Activated CD4-positive, alpha-beta T cell treated with anti-CD3 and anti-CD28 coated beads, Interleukin-2, amount 50 U/mL, for 24 hours (primary cell): ENCODE measurements around the gene SCAMP1.
"Not testable (repeated sequence)": the region's sequence is repeated elsewhere in the genome, so short reads cannot be mapped to it uniquely, and the experiment has no call there.

Experiments
- DNase-seq, 2 donors: peaks; one replicate each; pipeline ENCODE4 v3.0.0-alpha.2; 2020; ENCODE audit warnings: low read depth in 1 of 2, low spot score in 1 of 2

Gene SCAMP1

DNA sequence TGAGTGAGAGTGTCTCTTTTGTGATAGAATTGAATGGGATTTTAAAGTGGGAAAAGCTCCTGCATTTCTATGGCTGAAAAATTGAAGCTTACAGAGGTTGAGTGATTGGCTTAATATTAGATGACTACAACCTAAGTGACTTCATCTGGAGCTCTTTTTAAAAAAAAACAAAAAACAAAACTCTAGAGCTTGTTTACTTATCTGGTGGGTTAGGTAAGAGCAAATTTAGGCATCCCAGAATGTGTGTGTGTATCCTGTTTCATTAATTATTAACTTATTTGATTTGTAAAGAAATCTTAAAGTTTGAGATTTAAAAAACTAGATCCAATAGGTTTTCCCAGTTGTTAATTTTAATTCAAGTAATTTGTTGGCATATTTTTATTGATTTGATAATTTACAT lies 60.1 kb downstream of the SCAMP1 start:
- DNase-seq = no peak

DNA sequence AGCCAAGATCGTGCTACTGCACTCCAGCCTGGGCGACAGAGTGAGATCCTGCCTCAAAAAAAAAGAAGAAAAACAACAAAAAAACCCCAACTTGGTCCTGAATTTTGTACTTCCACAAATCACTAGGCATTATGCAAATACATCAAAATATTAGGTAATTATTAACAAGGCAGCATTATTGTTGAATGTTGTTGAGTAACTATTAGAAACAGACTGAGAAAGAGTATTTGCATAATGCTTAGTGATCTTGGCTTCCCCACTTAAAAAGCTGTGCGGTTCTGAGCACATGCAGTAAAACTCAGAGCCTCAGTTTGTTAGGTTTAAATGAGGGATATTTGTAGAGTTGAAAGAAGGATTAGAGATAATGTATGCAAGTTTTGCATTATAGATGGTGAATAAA lies 64.2 kb downstream of the SCAMP1 start:
- DNase-seq = no peak

DNA sequence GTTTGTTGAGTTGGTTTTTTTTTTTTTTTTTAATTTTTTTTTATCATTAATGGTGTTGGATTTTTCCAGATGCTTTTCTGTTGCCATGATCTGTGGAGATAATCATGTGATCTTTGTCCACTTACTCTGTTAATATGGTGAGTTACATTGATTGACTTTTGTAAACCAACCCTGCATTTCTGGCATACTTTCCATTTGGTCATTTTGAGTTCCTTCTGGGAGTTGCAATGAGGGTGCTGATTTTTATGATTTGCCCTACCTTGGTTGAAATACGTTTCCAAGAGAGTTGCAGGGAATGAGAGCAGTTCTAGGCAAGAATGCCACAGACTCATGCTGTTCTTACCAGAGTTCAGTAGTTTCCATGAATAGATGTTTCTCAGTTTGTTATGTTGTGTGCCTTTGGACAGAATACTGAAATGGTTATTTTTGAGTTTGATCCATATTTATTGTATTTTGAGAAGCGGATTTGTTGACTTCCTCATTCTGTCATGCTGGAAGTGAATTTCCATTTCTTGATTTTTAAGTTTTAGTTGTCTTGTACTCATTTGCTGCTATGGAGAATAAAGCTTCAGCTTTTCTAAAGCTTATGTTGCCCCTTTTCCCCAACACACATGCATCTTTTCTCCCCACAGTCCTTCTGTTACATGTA lies 69.0 kb downstream of the SCAMP1 start:
- no peak for DNase-seq

DNA sequence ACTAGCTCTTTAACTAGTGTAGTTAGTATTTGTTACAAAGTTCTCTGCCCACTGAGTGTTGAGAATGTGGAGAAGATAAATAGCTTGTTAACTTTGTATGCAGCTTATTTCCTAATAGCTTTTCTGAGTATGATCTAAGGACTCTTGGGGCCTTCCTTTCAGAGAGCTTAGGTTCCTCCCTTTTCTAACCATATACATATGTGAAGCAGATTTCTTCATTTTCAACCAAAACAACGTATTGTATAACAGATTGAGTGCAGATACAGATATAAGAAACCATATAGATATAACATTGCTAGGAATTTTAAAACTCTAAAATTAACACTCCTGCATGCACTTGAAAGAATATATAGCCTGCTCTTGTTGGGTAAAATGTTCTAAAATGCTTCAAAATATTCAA lies 70.4 kb downstream of the SCAMP1 start:
- no peak for DNase-seq

DNA sequence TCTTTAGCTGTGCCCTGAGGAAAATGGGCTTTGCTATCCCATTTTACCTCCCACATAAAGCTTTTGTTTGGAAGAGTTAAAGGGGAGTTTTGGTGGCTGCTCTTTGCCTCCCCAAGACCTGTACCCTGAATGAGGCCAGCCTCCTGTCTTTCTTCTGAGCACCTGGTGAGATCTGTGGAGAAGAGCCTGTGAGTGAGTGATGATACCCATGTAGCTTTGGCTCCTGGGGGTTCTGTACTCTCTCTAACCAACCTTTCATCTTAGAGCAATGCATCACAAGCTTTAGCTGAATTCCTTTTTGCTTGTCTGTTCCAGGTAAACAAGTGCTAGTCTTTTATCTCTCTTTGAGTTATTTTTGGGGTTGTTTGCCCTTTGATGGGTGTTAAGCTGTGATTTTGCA lies 73.6 kb downstream of the SCAMP1 start:
- DNase-seq = no peak

DNA sequence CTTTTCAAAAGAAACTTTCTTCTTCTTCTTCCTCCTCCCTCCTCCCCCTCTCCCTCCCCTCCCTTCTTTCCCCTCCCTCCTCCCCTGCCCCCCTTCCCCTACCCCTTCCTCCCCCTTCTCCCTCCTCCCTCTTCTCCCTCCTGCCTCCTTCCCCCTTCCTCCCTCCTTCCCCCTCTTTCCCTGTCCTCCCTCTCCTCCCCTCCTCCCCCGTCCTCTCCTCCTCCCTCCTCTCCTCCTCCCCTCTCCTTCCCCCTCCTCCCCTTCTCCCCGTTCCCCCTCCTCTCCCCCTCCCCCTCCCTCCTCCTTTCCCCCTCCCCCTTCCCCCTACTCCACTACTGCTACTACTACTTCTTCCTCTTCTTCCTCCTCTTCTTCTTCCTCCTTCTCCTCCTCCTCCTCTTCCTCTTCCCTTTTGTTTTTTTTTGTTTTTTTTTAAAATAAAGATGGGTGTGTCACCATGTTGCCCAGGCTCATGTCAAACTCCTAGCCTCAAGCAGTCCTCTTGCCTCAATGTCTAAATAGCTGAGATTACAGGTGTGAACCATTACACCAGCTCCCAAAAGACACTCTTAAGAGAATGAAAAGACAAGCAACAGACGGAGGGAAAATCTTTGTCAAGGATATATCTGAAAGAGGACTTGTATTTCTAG lies 87.5 kb downstream of the SCAMP1 start:
- no peak for DNase-seq

DNA sequence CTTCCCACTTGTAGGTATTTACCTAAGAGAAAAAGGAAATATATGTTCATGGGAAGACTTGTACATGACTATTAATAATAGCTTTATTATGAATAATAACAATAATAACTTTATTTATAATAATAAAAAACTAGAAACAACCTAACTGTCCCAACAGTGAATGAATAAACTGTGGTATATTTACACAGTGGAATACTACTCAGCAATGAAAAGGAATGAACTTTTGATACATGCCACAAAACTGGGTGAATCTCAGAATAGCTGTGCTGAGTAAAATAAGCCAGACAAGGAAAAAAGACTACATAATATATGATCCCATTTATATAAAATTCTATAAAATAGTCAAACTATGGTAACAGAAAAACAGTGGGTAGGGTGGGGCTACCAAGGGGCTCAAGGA lies 88.7 kb downstream of the SCAMP1 start:
- no peak for DNase-seq

DNA sequence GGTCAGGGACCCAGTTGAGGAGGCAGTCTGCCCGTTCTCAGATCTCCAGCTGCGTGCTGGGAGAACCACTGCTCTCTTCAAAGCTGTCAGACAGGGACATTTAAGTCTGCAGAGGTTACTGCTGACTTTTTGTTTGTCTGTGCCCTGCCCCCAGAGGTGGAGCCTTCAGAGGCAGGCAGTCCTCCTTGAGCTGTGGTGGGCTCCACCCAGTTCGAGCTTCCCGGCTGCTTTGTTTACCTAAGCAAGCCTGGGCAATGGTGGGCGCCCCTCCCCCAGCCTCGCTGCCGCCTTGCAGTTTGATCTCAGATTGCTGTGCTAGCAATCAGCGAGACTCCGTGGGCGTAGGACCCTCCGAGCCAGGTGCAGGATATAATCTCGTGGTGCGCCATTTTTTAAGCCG lies 97.1 kb downstream of the SCAMP1 start:
- DNase-seq = not testable (repeated sequence)

DNA sequence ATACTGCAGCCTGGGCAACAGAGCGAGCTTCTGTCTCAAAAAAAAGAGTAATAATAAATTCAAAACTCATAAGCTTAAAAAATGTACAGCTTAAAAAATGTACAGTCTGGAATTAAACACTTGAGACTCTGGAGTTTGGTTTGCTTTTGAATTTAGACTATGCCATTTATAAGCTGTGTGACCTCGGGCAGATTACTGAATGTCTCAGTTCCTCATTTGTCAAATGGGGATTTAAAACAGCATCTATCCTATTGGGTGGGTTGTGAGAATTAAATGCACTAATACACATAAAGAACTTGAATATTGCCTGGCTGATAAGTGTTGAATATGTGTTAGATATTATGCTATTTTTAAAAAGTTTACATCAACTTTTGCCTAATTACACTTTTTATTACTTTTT lies 98.4 kb downstream of the SCAMP1 start:
- DNase-seq = no peak

DNA sequence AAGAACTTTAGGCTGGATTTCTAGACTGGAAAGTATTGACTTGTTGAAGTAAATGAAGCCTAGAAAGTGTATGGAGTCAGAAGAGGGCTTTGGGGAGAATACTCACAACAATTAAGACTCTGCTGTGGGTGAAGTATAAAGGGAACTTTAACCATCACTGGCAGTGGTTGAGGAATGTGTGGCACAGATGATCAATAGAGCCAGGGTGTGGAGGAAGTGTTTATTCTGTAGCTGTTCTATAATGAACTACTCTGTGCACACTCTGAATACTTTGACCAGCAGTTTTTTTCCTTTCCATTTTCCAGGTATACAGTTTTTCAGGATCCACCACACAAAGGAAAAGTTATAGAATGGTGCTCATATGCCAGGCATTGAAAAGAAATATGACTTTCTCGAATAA lies 106.7 kb downstream of the SCAMP1 start:
- DNase-seq = no peak

DNA sequence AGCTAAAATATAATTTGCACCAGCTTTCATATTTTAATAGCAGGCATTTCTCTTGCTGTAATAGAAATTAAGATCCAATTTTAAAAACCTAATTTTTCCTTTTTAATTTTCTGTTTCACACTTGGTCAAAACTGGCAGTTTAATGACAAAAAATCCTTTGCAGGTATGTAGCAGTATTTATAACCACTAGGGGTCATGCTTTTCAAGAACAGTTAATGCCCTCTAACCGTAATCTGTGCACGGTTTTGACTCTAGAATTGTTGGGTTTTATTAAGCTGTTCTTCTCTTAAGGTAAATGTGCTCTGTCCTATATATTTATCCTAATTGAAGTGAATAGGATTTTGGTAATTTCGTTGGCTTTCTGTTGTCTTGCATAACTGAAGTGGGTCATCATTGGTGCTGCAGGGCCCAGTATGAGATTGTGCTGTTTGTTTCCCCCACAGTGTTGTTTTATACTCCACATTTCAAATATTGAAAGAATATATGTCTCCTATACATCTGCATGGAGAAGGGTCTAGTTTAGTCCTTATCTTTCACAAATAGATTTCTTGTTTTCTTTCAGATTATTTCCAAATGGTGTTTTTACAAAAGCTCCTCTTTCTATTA lies 107.4 kb downstream of the SCAMP1 start:
- no peak for DNase-seq

DNA sequence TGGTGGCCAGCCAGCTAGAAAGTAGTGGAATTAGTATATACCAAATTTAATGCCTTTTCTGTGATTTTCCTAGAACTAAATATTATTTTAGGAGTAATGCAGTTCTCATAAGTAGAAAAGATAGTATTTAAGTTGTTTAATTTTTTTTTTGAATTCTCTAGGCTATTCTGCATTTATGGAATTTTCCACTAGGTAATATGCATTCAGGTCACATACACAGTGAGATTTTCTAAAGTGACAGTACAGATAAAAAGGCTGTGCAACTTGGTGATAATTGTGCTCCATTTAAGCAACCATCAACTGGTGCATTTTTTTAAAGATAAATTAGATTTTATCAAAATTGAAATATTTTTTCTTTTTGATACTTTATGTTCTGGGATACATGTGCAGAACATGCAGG lies 111.5 kb downstream of the SCAMP1 start:
- no peak for DNase-seq

DNA sequence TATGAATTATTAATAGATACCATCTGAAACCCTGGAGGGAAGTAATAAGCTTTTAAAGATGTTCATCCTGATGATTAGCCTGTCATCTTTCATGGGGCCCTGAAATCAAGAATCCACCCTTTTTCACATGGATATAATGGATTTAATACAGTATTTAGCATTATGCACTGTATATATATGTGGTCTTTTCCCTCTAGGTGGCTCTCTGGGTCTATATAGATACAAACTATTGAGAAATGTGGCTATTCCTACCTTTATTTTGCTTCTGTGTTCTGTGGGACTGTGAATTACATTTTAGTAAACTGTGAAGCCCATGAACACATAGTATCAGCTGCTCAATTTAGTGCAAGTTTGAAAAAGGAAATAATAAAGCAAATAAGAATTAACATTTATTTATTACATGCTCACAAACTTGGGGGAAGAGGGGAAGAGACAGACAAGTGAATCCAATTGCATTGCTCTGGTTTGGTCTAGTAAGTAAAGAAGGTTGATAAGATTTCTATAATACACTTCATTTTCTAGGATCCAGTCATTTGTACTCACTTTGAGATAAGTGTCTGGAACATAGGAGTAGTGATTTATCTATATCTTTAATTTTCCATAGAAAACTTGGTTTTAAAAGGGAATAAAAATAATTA lies 112.2 kb downstream of the SCAMP1 start:
- no peak for DNase-seq

DNA sequence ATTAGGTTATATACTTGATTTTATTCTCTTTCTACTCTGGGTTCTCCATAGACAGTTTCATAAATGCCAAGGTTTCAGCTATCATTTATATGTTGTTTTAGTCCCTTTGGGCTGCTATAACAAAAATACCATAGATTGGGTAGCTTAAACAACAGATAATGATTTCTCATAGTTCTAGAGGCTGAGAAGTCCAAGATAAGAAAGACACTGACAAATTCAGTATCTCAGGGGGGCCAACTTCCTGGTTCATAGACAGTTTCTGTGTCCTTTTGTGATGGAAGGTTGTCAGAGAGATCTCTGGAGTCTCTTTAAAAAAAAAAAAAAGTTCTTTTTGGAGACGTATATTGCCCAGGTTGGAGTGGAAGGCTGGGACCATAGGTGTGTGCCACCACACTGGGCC lies 113.3 kb downstream of the SCAMP1 start:
- no peak for DNase-seq

DNA sequence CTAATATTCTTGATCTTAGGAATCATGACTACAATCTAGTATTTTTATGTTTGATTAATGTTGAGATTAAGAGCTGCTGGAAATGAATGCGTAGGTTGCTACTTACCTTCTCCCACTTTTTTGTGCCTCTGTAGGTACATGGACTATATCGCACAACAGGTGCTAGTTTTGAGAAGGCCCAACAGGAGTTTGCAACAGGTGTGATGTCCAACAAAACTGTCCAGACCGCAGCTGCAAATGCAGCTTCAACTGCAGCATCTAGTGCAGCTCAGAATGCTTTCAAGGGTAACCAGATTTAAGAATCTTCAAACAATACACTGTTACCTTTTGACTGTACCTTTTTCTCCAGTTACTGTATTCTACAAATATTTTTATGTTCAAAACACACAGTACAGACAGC lies 115.0 kb downstream of the SCAMP1 start:
- DNase-seq = no peak

DNA sequence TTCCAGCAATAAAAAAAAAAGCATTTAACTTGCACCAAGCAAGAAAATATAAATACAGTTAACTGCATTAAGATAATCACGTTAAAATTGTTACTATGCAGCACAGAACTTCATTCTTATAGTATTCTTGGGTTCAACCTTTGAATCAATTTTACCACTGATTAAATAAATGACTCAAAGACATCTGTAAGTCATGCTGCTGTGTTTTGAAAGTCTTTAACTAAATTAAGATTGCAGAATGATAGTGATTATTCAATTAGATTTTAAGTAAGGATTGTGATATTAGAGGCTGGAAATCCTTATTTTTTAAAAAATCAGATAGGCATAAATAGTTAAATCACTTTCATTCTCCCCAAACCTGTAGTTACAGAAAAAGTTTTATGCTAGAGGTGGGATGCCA lies 116.4 kb downstream of the SCAMP1 start:
- DNase-seq = no peak

DNA sequence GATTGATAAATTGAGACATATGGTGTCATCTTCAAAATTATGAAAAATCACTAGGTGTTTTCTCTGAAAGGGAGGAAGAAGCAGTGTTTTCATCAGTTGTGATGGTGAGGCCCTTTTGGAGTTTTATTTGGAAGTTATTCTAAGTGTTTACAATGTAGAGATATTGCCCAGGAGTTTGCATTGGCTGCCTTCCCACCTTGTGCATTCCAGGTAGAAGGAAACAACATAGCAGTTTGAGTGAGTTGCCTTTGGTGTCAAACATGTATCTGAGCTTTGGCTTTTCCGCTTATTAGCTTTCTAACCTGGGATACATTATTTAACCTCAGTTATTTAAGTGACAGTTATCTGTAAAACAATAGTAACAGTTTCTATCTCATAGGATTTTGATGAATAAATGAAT lies 122.5 kb downstream of the SCAMP1 start:
- no peak for DNase-seq

DNA sequence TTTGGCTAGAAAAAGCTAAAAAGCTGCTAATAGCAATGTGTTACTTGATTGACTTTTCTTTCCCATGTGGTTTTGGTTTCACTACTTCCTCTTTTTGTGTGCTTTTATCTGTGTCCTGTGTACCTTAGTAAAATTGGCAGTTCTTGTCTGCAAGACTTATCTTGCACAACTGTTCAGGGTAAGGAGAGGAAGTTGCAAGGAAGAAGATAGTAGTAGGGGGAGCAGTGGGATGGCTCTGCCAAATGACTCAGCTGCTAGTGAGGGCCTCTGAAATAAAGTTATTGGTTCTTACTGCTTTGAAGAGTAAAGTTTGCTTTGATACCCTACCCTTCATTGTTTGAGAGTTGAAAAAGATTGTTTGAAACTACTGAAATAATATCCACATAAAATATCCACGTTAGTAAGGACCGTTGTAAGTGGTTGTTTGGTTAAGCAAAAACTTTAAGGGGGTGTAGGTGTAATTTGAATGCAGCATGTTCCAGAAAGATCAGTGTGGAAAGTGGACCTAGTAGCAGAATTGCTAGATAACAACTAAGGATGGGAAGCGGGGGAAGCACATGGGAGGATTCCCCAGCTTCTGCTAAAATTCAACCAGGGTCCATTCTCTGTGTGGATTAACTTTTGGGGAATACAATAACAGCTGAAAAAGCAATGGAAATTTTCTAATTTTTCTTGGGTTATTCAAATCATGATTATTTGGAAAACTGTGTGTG lies 123.5 kb downstream of the SCAMP1 start:
- no peak for DNase-seq

DNA sequence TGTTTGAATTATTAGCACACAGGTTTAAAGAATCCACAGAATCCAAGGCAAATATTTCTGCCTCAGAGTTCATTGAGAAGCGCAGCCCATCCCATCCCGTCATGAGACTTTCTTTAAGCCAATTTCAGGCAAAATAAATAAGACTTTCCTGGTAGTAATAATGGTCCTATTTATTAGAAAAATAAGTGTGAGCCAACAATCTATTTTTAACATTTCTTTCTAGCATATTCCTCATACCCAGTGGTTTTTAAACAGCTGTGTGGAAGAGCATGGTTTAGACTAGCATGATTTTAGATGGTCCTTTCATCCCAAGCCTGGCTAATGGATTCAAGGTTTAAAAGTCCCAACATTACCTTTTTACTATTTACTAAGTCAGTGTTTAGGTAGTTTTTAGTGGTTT lies 125.8 kb downstream of the SCAMP1 start:
- no peak for DNase-seq

DNA sequence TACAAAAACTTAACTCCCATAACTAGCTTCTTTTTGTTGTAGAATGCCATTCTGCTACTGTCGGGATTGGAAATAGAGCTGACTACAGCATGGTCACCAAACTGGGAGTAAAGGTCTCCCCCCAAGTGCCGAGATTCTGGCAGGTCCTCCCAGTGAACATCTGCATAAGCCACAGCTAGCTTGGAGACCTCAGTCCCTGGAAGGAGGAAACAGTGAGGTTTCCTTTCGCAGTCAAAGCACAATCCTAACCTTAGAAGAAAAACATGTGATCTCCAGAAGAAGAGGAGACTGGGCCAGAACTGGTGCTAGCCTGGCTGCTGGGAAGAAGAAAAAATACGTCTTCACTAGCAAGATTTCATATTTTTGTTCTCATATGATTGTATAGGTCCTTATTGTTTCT lies 127.4 kb downstream of the SCAMP1 start:
- no peak for DNase-seq

DNA sequence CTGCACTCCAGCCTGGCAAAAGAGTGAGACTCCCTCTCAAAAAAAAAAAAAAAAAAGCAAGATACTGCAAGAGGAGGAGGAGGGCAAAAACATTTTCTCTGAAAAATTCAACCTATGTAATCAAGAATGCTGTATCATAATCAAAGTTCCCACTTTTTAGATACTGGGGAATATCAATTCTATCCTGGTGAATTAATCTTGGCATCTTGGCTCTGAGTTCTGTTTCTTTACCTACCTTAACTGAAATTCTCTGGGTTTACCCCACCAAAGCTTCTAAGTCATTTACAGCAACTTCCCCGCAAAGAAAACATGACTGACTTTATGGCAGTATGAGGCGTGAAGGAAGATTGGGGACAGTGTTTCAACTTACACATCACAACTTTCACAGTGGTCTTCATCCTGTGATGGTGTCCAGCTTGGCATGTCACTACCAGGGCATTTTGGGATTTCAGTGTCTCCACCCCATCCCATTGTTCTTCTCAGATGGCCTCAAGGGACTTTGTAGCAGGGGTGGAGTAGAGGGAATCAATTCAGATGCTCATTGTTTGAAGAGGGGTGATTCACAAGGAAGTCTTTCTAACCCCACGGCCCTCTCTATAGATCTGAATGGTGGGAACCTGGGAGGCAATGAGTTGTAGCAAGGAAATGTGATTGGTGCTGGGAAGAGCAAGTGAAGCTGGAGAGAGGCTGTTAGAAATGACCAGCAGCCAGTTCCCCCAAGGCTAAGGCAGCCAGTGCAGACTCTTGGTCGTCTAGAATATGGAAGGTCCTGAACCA lies 130.5 kb downstream of the SCAMP1 start:
- no peak for DNase-seq
